ENCODE data around the gene RANBP6. TPM values are rescaled to one million over a fixed set of nuclear protein-coding genes. Genes with fewer than 3 reads are reported as not detected.
A peak's percentile ranks its signal among the peaks of the same experiment; 100 is the strongest.

RANBP6 gene
- total and polyA plus RNA-seq, 4 donors = 31.7 to 73.5 (median 38.9) TPM

GRCh38 chr9:6008169-6008979 is 7.0 kb downstream of the RANBP6 start:
- peak overlapping the region; percentile 81 for H3K4me3 ChIP-seq (ENCODE audit: low read depth, low read length)
- no peaks in the 10 kb centered on the region for H3K9me3 ChIP-seq (ENCODE audit: control insufficient read depth, insufficient read depth, low read length)
- peak; percentile 93 to 100 (median 97) for DNase-seq (ENCODE audit: low read depth in 4 of 6, low spot score in 6 of 6)
- peaks cover 10% of the 10 kb centered on the region for H3K4me1 ChIP-seq (ENCODE audit: control insufficient read depth, insufficient read depth, low read length)
- peak overlapping the region; percentile 97 for H3K27ac ChIP-seq (ENCODE audit: low read depth, low read length)
- peaks cover 4% of the 10 kb centered on the region for H3K36me3 ChIP-seq (ENCODE audit: control insufficient read depth, insufficient read depth, low read length)
- WGBS (ENCODE audit: insufficient coverage) = under 1% methylated on average over 13 of the region's 40 CpGs
- no peaks in the 10 kb centered on the region for H3K27me3 ChIP-seq (ENCODE audit: control insufficient read depth, insufficient read depth, low read length)

- WGBS (ENCODE audit: insufficient coverage) = 0% methylated on average over 14 of the region's 54 CpGs
- peaks cover 10% of the 10 kb centered on the region for H3K4me1 ChIP-seq (ENCODE audit: control insufficient read depth, insufficient read depth, low read length)
Measured at GRCh38 chr9:6007770-6008168, 7.7 kb downstream of the RANBP6 start.

GRCh38 chr9:6007058-6007769 is 8.2 kb downstream of the RANBP6 start:
- Histone ChIP-seq H3K27me3 (ENCODE audit: control insufficient read depth, insufficient read depth, low read length) (no peaks in the 10 kb centered on the region), H3K27ac (ENCODE audit: low read depth, low read length) (peak overlapping the region; percentile 97), H3K4me3 (ENCODE audit: low read depth, low read length) (peak overlapping the region; percentile 81), H3K9me3 (ENCODE audit: control insufficient read depth, insufficient read depth, low read length) (no peaks in the 10 kb centered on the region), H3K36me3 (ENCODE audit: control insufficient read depth, insufficient read depth, low read length) (peaks cover 7% of the 10 kb centered on the region), H3K4me1 (ENCODE audit: control insufficient read depth, insufficient read depth, low read length) (peaks cover 10% of the 10 kb centered on the region)
- peak; percentile 13 to 79 (median 33) for DNase-seq (ENCODE audit: low read depth in 4 of 6, low spot score in 6 of 6)
- WGBS (ENCODE audit: insufficient coverage) = under 1% methylated on average over 57 of the region's 59 CpGs

More at GRCh38 chr9:6007770-6008168, 7.7 kb downstream of the RANBP6 start:
- peaks cover 5% of the 10 kb centered on the region for H3K36me3 ChIP-seq (ENCODE audit: control insufficient read depth, insufficient read depth, low read length)
- H3K27ac ChIP-seq (ENCODE audit: low read depth, low read length) = peak overlapping the region; percentile 97
- H3K9me3 ChIP-seq (ENCODE audit: control insufficient read depth, insufficient read depth, low read length) = no peaks in the 10 kb centered on the region
- peak overlapping the region; percentile 81 for H3K4me3 ChIP-seq (ENCODE audit: low read depth, low read length)
- DNase-seq (ENCODE audit: low read depth in 4 of 6, low spot score in 6 of 6) = peak; percentile 28 to 97 (median 81)
- H3K27me3 ChIP-seq (ENCODE audit: control insufficient read depth, insufficient read depth, low read length) = no peaks in the 10 kb centered on the region

- Histone ChIP-seq H3K36me3 (ENCODE audit: control insufficient read depth, insufficient read depth, low read length) (peaks cover 7% of the 10 kb centered on the region), H3K4me3 (ENCODE audit: low read depth, low read length) (peak overlapping the region; percentile 81), H3K27me3 (ENCODE audit: control insufficient read depth, insufficient read depth, low read length) (no peaks in the 10 kb centered on the region), H3K9me3 (ENCODE audit: control insufficient read depth, insufficient read depth, low read length) (no peaks in the 10 kb centered on the region), H3K4me1 (ENCODE audit: control insufficient read depth, insufficient read depth, low read length) (peaks cover 10% of the 10 kb centered on the region), H3K27ac (ENCODE audit: low read depth, low read length) (peak overlapping the region; percentile 97)
- no peak for DNase-seq (ENCODE audit: low read depth in 4 of 6, low spot score in 6 of 6)
- 0% methylated on average over 13 of the region's 13 CpGs for WGBS (ENCODE audit: insufficient coverage)
Measured at GRCh38 chr9:6006749-6007057, 8.7 kb downstream of the RANBP6 start.

- Histone ChIP-seq H3K4me3 (ENCODE audit: low read depth, low read length) (no peak overlapping the region), H3K9me3 (ENCODE audit: control insufficient read depth, insufficient read depth, low read length) (no peaks in the 10 kb centered on the region), H3K4me1 (ENCODE audit: control insufficient read depth, insufficient read depth, low read length) (peaks cover 6% of the 10 kb centered on the region), H3K27me3 (ENCODE audit: control insufficient read depth, insufficient read depth, low read length) (no peaks in the 10 kb centered on the region), H3K36me3 (ENCODE audit: control insufficient read depth, insufficient read depth, low read length) (peaks cover 7% of the 10 kb centered on the region), H3K27ac (ENCODE audit: low read depth, low read length) (no peak overlapping the region)
- no peak for DNase-seq (ENCODE audit: low read depth in 4 of 6, low spot score in 6 of 6)
- 87% methylated on average over 2 of the region's 2 CpGs for WGBS (ENCODE audit: insufficient coverage)
Measured at GRCh38 chr9:6000955-6001354, 14.5 kb downstream of the RANBP6 start.

- no peaks in the 10 kb centered on the region for H3K4me1 ChIP-seq (ENCODE audit: control insufficient read depth, insufficient read depth, low read length)
- WGBS (ENCODE audit: insufficient coverage) = 83% methylated on average over 2 of the region's 2 CpGs
- no peak for DNase-seq (ENCODE audit: low read depth in 4 of 6, low spot score in 6 of 6)
- peaks cover 3% of the 10 kb centered on the region for H3K36me3 ChIP-seq (ENCODE audit: control insufficient read depth, insufficient read depth, low read length)
- H3K27me3 ChIP-seq (ENCODE audit: control insufficient read depth, insufficient read depth, low read length) = no peaks in the 10 kb centered on the region
- no peaks in the 10 kb centered on the region for H3K9me3 ChIP-seq (ENCODE audit: control insufficient read depth, insufficient read depth, low read length)
- no peak overlapping the region for H3K4me3 ChIP-seq (ENCODE audit: low read depth, low read length)
- H3K27ac ChIP-seq (ENCODE audit: low read depth, low read length) = no peak overlapping the region
Measured at GRCh38 chr9:5999443-6000101, 15.9 kb downstream of the RANBP6 start.

- 75% methylated on average over 1 of the region's 1 CpG for WGBS (ENCODE audit: insufficient coverage)
- H3K27me3 ChIP-seq (ENCODE audit: control insufficient read depth, insufficient read depth, low read length) = no peaks in the 10 kb centered on the region
- H3K4me1 ChIP-seq (ENCODE audit: control insufficient read depth, insufficient read depth, low read length) = no peaks in the 10 kb centered on the region
- no peaks in the 10 kb centered on the region for H3K36me3 ChIP-seq (ENCODE audit: control insufficient read depth, insufficient read depth, low read length)
- no peak overlapping the region for H3K27ac ChIP-seq (ENCODE audit: low read depth, low read length)
- H3K4me3 ChIP-seq (ENCODE audit: low read depth, low read length) = no peak overlapping the region
- no peak for DNase-seq (ENCODE audit: low read depth in 4 of 6, low spot score in 6 of 6)
- H3K9me3 ChIP-seq (ENCODE audit: control insufficient read depth, insufficient read depth, low read length) = no peaks in the 10 kb centered on the region
Measured at GRCh38 chr9:5994493-5994892, 20.9 kb downstream of the RANBP6 start.

- H3K9me3 ChIP-seq (ENCODE audit: control insufficient read depth, insufficient read depth, low read length) = no peaks in the 10 kb centered on the region
- no peaks in the 10 kb centered on the region for H3K27me3 ChIP-seq (ENCODE audit: control insufficient read depth, insufficient read depth, low read length)
- no peak for DNase-seq (ENCODE audit: low read depth in 4 of 6, low spot score in 6 of 6)
- H3K4me3 ChIP-seq (ENCODE audit: low read depth, low read length) = no peak overlapping the region
- H3K27ac ChIP-seq (ENCODE audit: low read depth, low read length) = no peak overlapping the region
- no peaks in the 10 kb centered on the region for H3K36me3 ChIP-seq (ENCODE audit: control insufficient read depth, insufficient read depth, low read length)
- no peaks in the 10 kb centered on the region for H3K4me1 ChIP-seq (ENCODE audit: control insufficient read depth, insufficient read depth, low read length)
- 97% methylated on average over 5 of the region's 5 CpGs for WGBS (ENCODE audit: insufficient coverage)
Measured at GRCh38 chr9:5988265-5988664, 27.2 kb downstream of the RANBP6 start.

GRCh38 chr9:5983042-5983441 is 32.4 kb downstream of the RANBP6 start:
- Histone ChIP-seq H3K27me3 (ENCODE audit: control insufficient read depth, insufficient read depth, low read length) (no peaks in the 10 kb centered on the region), H3K36me3 (ENCODE audit: control insufficient read depth, insufficient read depth, low read length) (peaks cover 2% of the 10 kb centered on the region), H3K27ac (ENCODE audit: low read depth, low read length) (no peak overlapping the region), H3K4me1 (ENCODE audit: control insufficient read depth, insufficient read depth, low read length) (no peaks in the 10 kb centered on the region), H3K4me3 (ENCODE audit: low read depth, low read length) (no peak overlapping the region), H3K9me3 (ENCODE audit: control insufficient read depth, insufficient read depth, low read length) (no peaks in the 10 kb centered on the region)
- WGBS (ENCODE audit: insufficient coverage) = 22% methylated on average over 1 of the region's 2 CpGs
- DNase-seq (ENCODE audit: low read depth in 4 of 6, low spot score in 6 of 6) = peak in 5 of 6 donors; percentile 5 to 43 (median 7)
